Measurements from ENCODE around the gene PLXDC2.

Gene PLXDC2

DNA sequence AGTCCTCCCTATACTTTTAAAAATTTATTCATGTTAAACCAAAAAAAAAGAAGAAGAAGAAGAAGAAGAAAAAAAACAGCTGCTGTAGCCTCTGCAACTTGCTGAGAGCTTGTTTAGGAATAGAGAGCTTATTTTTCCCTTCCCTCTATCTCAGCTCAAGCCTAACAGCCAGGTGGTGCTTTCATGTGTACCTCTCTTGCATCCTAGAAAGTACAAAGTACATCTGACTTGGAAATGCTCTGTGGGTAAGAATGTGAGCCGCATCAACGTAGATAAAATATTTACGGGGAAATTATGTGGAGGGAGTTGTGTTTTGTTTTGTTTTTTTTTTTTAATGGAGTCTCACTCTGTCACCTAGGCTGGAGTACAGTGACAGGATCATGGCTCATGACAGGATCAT, 99.6 kb downstream of the PLXDC2 start:
- no peak for DNase-seq

DNA sequence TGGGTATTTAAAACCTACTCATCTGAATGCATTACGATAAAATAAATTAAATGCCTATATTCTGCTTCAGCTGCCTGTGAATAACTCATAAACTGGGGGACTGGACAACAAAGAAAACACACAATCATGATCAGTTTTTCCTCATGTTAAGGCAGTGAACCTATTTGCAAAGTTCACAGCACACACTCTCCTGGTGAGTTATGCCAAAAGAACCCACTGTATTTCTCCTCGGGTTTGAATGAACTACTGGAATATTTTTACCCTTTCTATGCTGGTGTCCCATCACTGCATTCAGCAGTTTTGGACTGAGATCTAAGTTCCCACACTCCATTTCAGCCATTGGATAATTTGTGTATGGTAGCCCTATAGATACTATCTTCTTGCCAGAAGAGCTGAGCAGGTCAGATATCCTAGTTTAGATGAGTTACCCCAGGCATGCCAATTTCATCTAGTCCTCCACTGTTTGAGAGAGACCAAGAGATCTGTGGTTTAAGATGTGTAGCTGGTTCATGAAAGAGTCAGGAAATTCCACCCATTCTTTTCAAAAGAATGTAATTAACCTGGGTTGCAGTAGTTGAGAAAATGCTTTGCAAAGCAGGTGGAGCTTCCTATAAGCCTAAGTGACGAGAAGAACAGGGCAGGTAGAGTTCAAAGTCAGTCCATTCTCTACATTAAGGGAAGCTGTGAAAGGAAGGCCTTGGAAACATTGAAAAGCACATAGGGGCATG, 101.7 kb downstream of the PLXDC2 start:
- DNase-seq, result no peak

DNA sequence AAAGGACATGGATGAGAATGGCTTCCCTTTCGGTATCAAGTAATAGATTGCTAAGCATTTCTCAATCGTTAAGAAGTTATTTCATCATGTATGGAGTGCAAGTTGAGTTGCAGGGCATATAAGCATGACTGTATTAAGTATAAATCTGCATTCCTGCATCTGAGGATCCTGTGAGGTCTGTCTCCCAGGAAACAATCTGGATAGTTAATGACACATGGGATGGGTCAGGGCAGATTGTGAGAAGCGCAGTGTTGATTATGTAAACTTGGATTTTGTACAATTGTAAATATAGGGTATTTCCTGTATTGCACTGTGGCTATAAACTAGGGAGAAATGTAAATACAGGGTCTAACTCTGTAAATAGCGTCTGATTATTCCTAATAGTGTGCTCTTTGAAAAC, 102.6 kb downstream of the PLXDC2 start:
- no peak for DNase-seq

DNA sequence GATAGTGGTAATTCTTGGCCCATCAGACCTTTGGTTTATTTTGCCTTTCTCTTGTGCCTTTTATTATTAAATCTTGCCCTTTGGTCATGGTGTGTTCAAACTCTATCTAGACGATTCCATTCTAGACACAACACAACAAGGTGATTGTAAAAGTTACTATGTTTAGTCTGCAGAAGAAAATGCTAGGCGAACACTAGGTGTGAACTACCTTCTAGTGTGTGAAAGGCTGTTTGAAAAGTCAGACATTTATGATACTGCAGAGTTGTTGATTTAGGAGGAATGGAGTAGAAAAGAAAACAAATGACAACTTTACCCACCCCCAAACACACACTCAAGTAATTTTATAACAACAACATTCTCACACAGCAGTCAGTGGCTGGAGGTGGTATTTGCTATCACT, 103.4 kb downstream of the PLXDC2 start:
- DNase-seq, result no peak

DNA sequence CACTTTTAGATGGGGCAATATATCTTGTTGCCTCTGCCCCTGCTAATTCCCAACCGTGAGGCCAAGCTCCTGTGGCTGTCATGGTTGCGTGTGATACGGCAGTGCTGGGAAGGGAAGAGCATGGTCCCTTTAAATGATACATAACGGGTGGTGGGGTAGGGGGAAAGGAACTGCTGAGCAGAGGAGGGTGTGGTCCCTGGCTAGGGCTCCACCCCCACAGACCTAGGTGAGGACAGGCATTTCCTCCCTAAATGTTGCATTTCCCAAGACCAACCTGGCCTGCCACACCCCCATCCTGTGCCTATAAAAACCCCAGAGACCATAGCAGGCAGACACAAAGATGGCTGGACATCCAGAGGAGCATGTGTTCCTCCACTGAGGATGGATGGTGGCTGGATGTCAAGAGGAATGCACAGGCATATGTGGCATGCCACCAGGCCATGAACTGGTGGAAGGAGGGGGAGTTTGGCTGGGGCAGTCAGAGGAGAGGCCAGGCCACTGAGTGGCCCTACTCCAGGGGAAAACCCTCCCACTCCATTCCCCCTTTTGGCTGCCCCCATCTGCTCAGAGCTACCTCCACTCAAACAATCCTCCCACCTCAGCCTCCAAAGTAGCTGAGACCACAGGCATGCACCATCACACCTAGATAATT, 104.0 kb downstream of the PLXDC2 start:
- DNase-seq, result no peak

DNA sequence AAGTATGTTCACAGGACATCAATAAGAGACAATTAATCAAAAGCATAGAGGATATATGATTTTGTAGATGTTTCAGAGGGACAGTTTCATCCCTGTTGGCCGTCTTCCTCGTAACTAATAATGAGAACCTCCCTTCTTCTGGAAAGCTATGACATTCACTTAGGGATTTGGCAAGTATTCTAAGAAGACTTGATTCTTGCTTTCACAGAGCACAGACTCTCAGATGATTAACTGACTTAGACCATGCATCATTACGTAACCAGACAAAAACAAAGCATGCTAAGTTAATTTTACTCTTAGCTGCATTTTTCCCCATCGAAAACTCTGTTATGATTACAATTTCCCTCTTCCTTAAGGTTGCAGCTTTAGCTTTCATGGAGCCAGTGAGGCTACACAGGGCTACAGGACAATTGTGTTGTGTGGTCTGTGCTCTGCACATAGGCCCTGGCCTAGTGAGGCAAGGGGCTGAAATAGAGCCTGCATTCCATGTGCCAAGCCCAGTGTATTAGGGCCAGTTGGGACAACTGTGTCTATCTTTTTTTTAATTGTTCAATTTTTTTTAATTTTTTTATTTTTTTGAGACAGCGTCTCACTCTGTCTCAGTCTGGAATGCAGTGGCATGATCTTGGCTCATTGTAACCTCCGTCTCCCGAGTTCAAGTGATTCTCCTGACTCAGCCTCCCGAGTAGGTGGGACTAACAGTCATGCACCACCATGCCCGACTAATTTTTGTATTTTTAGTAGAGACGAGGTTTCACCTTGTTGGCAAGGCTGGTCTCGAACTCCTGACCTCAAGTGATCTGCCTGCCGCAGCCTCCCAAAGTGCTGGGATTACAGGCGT, 105.3 kb downstream of the PLXDC2 start:
- no peak for DNase-seq

DNA sequence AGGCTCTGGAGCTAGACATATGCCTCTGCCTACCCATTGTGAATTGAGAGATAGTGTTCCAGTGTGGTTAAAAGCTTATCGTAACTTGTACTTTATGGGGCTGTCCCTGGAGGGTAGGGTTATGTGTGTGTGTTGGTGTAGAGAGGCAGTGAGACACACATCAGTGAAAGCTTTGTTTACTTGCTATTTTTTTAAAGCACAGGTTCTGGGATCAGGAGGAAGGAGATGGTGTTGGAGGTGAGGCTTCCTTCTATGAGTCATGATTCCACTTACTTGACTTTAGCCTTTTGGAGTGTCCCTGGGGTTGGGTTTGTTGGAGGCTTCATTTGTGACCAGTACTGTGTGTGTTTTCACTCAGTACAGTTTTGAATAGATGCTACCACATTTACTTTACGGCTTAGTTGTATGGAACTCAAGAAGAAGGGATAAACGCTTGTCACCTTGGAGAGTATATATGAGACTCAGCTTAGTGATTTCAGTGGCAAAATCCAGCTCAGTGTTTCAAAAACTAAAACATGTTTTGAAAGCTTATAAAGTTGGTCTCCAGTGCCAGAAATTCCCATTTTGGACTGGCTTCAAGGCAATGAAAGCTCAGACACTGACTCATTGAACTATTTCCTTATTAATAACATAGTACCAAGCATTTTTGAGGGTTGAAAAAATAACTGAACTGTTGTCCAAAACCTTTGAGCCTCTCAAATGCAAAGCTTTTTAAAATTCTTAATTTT, 106.2 kb downstream of the PLXDC2 start:
- DNase-seq, result no peak

DNA sequence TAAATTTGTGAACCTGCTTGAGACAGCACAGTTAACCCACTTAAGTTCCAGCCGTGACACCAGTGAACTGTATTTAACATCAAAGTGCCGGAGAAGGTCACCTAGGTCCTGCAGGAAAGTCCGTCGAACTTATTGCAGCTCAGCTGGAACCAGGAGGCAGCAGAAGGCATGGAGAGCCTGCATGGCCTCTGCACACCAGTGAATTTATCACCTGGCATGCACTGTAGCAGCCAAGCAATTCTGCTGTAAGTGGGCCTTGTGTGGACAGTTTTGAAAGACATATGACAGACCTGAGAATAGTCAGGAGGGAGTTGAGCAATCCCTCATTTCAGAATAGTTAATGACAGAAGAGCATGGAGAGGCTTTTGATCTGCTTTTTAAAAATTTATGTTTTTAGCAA, 108.8 kb downstream of the PLXDC2 start:
- no peak for DNase-seq

DNA sequence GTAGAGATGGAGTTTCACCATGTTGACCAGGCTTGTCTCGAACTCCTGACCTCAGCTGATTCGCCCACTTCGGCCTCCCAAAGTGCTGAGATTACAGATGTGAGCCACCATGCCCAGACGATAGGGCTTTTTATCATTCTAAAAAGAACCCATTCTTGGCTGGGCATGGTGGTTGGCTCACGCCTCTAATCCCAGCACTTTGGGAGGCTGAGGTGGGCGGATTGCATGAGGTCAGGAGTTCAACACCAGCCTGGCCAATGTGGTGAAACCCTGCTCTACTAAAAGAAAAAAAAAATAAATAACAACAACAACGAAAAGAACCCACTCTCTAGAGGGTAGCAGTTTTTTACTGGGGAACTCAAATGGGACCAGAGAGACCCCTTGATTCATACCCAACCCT, 112.7 kb downstream of the PLXDC2 start:
- no peak for DNase-seq

DNA sequence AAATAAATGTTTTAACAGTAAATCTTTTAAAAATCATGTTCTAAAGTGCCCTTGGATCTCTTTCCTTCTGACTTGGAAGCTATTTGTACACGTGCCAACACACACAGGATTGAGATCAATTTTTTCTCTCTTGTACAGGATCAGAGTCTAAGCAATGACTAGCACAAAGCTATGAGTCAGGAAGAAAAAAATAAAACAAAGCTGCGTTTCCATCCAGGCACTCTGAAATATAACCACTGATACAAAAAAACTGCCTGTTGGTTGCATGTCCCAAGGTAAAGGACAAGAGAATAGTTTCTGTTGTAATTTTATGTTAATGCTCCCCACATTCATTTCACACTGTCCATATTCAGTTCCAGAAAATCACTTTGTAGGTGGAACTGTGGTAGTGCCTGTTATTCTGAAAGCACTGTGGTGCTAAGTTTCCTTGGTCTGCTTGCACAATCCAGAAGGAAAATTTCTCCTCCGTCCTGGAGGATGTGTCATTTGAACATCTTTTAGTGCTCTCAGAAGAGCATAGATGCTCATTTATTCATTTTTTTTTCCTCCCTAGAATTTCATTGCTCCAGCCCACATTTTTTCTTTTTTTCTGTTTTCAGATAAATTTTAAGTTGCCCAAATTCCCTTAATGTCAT, 113.4 kb downstream of the PLXDC2 start:
- no peak for DNase-seq

DNA sequence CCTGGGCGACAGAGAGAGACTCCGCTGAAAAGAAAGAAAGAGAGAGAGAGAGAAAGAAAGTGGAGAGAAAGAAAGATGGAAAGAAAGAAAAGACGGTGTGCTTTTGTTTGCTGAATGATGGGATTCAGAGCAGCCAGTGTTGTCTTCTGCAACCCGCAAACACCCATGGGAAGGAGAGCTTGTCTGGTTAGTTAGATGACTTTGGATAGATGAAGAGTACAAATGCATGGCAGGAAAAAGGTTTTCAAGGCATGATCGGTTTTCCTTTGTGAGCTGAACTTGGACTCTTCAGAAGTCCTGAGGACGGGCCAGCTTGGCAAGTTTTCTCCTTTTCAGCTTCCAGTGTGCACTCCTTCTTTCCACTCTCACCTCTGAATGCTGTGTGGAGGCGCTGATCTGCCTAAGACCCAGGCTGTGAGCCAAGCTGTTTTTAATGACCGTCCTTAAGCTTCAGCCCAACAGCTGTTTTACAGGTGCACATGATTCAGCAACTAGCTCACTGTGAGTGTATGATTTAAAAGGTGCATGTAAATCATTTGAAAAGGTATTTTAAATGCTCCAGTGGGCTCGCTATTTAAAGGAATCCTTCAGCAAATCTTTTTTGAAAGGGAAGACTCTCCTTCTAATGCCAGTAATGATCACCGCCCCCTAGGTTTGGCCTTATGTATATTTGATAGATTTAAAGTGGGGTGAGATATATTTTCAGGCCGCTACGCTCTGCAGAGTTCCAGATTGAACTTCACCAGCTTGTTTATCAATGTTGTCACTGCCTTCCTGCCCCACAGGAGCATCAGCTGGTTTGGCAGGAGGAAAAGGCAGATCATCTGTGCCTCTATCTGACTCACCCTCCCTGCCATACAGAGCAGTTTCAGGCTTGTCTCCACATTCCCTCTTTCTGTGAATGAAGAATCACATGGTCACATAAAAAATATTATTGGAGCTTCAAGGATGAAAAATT, 115.0 kb downstream of the PLXDC2 start:
- DNase-seq, result no peak

DNA sequence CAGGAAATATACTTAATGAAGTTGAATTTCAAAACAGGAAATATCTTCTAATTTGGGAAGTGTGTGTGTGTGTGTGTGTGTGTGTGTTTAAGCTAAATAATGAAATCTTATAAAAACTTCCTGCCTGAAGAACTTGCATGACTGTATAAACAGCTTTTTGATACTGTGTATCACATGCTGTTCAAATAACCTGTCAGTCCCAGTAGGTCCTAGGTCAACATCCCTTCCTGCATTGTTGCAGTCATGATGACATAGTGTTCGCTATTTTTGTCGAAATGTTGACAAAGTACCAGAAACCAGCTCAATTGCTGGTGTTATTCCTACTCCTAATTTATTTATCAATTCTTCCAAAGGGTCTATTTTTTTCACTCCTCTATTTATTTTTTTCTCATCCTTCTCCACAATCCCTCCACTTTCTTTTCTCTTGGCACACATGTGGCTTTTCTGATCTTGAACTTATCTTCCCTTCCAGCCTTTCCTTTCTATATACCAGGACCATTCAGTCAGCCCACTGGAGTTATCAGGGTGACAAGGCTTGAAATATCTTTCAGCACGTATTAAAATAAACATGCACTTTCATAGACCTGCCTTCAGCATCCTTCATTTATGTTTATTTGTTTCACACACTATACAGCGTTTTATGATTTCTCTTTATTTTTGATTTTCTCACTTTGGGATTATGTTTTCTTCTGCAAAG, 115.8 kb downstream of the PLXDC2 start:
- no peak for DNase-seq

DNA sequence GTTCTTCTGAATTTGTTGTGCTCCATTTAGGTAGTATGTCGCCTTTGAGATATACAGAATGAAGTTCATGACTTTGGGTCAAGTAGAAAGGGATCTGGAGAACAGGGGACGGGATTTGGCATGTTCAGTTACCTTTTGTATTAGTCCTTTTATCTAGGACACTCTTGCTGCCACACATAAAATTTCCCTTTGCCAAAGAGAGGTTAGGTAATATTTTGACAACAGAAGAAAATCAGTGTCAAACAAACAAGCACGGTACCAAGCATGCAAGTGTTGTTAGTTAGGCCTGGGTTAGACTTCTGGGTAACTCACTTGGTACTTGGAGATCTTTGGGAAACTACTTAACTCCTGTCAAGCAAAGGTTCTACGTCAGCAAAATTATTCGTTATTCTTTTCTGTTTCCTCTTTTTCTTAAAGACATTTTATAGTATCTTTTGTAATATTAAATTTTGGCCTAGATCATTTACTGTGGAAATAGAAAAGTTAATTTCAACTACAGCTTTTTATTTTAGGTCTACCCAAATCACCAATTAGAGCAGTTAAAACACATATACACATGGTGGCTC, 116.7 kb downstream of the PLXDC2 start:
- DNase-seq, result no peak

DNA sequence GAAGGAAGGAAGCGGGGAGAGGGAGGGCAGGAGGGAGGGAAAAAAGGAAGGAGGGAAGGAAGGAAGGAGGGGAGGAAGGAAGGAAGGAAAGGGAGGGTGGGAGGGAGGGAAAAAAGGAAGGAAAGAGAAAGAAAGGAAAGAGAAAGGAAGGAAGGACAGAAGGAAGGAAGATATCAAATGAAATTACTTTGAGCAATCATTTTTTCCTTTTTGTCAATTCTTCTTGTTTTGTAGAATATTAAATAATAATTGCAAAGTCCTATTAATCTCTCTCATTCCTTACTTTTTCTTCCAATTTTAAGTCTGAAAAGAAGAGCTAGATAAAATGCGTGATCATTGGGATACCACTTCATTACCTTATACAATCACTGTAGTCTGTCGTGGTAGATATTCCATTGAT, 117.5 kb downstream of the PLXDC2 start:
- DNase-seq, result no peak

DNA sequence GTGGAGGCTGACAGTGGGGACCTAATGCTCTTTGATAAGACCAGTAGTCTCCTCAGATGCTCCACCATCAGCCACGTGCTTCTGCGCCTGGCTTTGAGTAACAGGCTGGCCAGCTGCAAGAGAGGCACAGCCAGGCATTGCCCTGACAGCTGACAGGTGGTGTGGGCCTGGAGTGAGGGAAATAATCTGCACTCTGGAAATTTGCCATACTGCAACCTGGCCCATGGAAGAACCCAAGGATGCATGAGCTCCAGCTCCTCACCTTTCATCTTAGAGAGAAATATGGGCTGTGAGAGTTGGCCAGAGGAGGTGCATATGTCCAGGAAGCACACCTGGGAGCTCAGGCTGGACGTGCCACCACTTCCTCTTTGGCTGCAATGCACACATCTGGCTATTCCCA, 118.9 kb downstream of the PLXDC2 start:
- DNase-seq, result no peak

DNA sequence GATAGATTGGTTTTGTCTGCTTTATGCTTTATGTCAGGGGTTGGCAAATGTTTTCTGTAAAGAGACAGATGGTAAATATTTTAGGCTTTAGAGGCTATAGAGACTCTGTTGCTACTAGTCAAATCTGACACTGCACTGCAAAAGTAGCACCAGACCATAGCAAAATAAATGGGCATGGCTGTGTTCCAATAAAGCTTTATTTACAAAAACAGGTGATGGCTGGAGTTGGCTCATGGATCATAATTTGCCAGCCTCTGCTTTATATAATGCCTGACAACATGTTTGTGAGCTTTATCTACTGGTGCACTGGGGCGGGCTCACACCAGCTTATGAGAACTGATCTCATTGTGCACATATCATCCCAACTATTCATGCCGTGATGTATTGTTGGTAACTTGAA, 120.1 kb downstream of the PLXDC2 start:
- DNase-seq, result no peak

DNA sequence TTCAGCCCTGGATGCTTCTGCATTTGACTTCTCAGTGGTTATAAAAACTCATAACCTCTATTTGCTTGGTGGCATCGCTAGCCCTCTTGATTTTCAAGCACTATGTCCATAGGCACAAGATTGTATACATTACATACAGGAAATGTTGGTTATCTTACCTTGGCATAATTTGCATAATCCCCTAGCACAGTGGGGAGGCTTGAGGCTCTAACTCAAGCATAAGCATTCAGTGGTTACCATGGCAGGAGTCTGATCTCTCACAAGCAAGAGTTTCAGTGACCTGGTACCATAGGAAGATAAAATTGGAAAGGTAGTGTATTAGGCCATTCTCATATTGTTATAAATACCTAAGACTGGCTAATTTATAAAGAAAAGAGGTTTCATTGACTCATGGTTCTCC, 121.8 kb downstream of the PLXDC2 start:
- no peak for DNase-seq

DNA sequence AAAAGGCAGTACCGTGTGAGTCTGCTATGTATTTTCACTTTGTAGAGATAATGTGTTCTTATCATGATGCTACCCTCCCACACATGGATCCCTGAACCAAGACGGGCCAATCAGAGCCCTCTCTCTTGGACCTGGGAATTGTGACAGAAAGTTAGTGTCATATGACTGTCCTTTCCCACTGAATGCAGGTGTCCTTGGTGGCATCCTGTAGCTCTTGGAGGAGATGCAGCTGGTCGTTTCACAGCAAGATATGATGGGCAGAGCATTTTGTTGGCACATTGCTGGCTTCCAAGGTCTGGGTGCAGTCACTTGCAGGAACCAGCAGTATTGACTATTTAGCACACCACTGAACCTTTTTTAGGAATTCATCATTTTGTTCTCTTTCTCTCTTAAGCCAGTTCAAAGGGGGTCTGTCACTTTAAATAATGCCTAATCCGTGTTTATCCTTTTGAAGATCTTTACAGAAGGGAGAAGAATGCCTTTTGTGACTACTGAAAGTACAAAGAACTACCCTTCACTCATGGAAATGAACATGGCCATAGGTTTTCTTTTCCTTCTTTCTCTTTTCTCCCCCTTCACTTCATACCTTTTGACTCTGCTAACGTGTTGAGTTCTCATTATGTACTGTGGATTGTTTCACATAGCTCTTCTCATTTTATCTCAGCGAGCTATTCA, 125.1 kb downstream of the PLXDC2 start:
- DNase-seq, result no peak

DNA sequence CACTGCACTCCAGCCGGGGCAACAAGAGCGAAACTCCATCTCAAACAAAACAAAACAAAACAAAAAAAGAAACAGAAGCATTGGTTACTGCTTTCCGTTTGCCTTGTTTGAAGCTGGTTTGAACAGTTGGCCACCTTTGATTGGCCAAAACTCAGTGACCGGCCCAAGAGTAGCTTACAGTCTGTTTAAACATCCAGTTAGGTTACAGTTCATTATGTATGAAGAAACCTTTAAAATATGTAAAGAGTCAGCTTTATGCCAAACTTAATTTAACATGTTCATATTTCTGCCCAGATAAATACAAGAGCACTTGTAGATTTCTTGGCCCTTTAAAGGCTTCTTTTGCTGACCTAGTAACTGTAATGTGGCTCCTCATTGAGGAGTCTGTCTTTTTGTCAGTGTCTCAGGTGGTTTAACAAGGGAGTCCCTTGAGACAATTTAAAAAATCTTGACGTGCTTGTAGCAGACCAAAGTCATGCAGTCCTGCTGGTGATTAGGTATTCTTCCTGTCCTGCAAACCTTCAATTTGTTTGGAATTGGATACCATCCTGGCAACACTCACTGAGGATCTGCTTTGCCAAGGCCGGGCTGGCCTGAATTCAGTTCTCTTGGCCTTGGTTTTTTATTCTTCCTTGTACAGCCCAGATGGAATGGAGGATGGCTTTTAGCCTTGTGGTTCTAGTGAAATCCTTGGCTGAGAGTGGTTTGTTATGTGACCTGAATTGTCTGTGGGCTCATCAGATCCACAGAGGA, 128.9 kb downstream of the PLXDC2 start:
- no peak for DNase-seq

Measured in stimulated activated CD8-positive, alpha-beta memory T cell treated with anti-CD3 and anti-CD28 coated beads, Interleukin-4, amount 100 ng/mL, for 48 hours (primary cell).